DMS79 treated with DMSO at 0.1 percent for 48 hours (cell line): ENCODE data around the gene RPTOR.
"Not testable (repeated sequence)": the region's sequence is repeated elsewhere in the genome, so short reads cannot be mapped to it uniquely, and the experiment has no call there.

ENCODE experiments used
- DNase-seq: peaks from one replicate; lab custom pipeline; 2025; lab: John Stamatoyannopoulos, UW

RPTOR gene

GRCh38 chr17:80513201-80513600 is 31.4 kb upstream of the RPTOR start:
- no peak for DNase-seq

- no peak for DNase-seq
Measured at GRCh38 chr17:80513892-80514291, 30.7 kb upstream of the RPTOR start.

GRCh38 chr17:80516171-80516932 is 28.3 kb upstream of the RPTOR start:
- no peak for DNase-seq

GRCh38 chr17:80517641-80518040 is 27.0 kb upstream of the RPTOR start:
- no peak for DNase-seq

GRCh38 chr17:80518392-80518791 is 26.2 kb upstream of the RPTOR start:
- DNase-seq = no peak

- DNase-seq = no peak
Measured at GRCh38 chr17:80519091-80519781, 25.4 kb upstream of the RPTOR start.

- no peak for DNase-seq
Measured at GRCh38 chr17:80520810-80521455, 23.7 kb upstream of the RPTOR start.

- no peak for DNase-seq
Measured at GRCh38 chr17:80523054-80523744, 21.4 kb upstream of the RPTOR start.

- DNase-seq = no peak
Measured at GRCh38 chr17:80523956-80524712, 20.5 kb upstream of the RPTOR start.

GRCh38 chr17:80526116-80526910 is 18.3 kb upstream of the RPTOR start:
- DNase-seq = no peak

GRCh38 chr17:80527016-80527645 is 17.5 kb upstream of the RPTOR start:
- DNase-seq = no peak

- DNase-seq = no peak
Measured at GRCh38 chr17:80528536-80528935, 16.1 kb upstream of the RPTOR start.

GRCh38 chr17:80529104-80529903 is 15.3 kb upstream of the RPTOR start:
- DNase-seq = no peak

GRCh38 chr17:80529904-80530292 is 14.7 kb upstream of the RPTOR start:
- no peak for DNase-seq

- no peak for DNase-seq
Measured at GRCh38 chr17:80531400-80531799, 13.2 kb upstream of the RPTOR start.

- not testable (repeated sequence) for DNase-seq
Measured at GRCh38 chr17:80537386-80537785, 7.3 kb upstream of the RPTOR start.

- DNase-seq = no peak
Measured at GRCh38 chr17:80538484-80538883, 6.2 kb upstream of the RPTOR start.

- no peak for DNase-seq
Measured at GRCh38 chr17:80539022-80539641, 5.5 kb upstream of the RPTOR start.

- no peak for DNase-seq
Measured at GRCh38 chr17:80545499-80545826, 825 bp downstream of the RPTOR start.
